ENCODE data around the gene PPEF2.

GRCh38 chr4:75895744-75896314 lies 6.4 kb downstream of the PPEF2 start:
- TF ChIP-seq POLR2A (IDR thresholded peaks at IDR 0.05) (no peak), CTCF (IDR thresholded peaks at IDR 0.05) (peak in 2 of 3 experiments; percentile 26 to 30), POLR2AphosphoS5 (IDR thresholded peaks at IDR 0.05; ENCODE audit: insufficient read depth in 1 of 2, low read depth in 1 of 2) (no peak)
